K562 (cell line): Measurements from ENCODE around the gene ZNF618.

Source experiments
- HCFC1 ChIP-seq: IDR thresholded peaks from 2 replicates; pipeline ENCODE4 v1.6.1; 2012; ENCODE audit warnings: low read depth, low read length, improper control_type of control experiment
- RNF219 ChIP-seq: fragments of 250-450 bp; sonication (Bioruptor Pico); IDR thresholded peaks from 2 replicates; pipeline ENCODE4 v1.5.0; 2022; ENCODE audit warnings: mild to moderate bottlenecking

DNA sequence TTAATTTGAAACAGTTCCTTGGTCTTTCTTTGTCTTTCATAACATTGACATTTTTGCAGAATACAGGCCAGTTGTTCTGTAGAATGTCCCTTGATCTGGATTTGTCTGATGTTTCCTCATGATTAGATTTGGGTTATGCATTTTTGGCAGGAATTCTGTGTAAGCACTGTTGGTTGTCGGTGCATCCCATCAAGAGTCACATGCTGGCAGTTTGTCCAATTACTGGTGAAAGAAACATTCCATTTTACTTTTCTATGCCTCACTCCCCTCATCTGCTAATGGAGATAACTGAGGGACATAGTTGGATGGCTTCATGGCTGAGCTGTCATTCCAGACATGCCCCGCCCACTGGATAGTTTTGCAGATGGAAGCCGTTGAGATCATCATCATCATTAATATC lies 7.6 kb upstream of the ZNF618 start:
- TF ChIP-seq RNF219 (CRISPR knock-in tag) (no peak), HCFC1 (no peak)
